GM03348 (cell line): ENCODE measurements around the gene PIGT.

ENCODE experiments used
- DNase-seq: peaks from one replicate; pipeline ENCODE4 v3.0.0; 2012; ENCODE audit warnings: low spot score

PIGT gene

GRCh38 chr20:45400346-45401031, 15.5 kb upstream of the PIGT start:
- DNase-seq = no peak

DNA sequence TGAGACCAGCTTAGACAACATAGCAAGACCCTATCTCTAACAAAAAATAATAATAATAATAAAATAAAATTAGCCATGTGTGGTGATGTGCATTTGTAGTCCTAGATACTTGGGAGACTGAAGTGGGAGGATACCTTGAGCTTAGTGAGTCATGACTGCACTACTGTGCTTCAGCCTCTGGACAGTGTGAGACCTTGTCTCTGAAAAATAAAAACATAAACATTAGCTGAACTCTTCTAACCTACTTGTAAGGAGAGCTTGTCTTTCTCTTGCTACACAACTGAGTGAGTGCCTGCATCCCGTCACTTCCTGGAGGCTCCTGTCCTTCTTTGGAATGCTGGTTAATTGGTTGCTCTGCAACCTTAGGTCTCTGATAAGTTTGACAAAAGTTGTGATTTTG, 13.0 kb upstream of the PIGT start:
- DNase-seq = no peak

GRCh38 chr20:45404438-45404837, 11.5 kb upstream of the PIGT start:
- no peak for DNase-seq

DNA sequence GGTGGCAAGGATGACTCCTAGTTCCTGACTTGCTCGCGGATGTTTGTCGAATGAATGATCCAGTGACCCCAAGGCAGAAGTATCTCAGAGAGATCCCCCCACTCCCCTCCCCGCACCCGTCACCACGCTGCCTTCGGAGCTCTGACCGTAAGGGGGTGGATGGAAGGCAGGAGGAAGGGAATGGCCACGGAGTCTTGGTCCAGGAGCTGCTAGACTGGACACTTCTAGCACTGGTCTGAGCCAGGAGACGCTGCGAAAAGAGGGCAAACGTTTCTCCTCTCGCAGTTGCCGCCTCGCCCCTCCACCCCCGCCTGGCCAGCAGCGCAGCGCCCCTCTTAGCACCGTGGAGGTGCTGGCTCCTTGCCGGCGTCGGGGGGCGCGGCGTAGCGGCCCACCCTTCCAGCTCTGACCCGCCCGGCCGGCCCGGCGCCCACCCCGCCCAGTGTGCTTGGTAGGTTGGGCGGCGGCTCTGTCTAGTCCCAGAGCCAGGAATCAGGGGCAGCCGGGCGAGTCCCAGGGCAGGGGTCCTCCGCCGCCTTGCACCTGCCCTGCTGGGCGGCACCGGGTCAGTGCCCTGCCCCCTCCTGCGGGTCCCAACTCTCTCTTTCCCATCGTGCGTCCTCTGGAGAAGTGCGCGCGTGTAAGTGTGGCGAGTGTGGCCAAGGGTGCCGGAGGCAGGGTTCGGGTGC, 10.2 kb upstream of the PIGT start:
- DNase-seq = peak; percentile 43

DNA sequence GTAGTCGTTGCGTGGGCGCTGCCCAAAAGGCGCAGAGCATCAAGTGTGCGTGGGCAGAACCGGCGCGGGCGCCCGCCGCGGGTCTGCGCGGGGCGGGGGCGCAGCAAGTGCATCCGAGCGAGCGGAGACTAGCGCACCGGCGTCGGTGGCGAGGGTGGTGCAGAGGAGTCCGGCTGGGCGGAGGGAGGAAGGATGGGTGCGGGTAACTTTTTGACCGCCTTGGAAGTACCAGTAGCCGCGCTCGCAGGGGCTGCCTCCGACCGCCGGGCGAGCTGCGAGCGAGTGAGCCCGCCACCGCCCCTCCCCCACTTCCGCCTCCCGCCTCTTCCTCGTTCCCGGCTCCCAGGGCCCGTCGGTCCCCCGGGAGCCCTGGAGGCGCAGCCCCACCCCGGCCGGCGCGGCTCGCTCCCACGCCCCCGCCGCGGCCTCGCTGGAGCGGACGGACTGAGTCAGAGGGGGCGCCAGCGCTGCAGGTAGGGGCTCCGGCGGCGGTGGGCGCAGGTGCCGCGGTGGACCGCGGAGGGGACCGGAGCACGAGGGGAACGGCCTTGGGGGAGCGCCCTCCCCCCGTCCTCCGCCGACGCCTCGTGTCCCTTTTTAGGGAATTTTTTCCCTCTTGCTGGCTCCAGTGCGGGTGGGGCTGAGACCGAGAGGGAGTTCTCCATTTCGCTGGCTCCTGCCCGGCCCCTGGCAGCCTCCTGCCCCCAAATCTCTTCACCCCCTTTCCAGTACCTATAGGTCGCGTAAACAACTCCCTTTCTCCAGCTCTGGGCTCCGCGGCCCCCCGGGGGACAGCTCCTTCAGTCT, 9.5 kb upstream of the PIGT start:
- peak; percentile 91 for DNase-seq

DNA sequence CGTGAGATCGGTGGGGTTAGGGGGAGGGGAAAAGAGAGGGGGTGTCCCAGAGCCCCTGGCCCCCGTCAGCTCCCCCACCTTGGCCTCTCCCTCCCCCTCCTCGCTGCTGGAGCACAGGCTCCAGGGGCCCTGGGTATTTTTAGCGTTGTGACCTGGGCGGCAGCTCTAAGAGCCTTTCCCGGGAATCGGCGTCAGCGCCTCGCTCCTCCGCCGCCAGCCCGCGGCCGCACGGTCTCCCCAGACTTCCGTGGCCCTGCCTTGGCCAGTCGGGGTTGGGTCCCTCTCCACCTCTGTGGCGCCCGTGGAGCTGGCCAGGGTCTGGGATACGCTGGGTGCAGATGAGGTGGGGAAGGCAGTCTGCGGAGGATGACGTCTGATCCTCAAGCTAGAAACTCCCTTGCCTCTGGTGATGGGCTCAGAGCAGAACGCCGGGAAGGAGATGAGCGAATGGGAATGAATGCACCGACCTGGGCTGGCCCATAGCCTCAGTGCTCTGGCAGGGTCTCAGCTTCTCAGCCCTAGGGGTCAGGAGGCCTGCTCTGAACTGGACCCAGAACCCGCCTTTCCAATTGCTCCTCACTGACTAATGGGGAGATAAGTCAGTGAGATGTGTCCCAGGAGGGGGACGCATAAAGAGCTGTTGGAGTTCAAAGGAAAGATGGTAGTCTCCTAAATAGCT, 8.7 kb upstream of the PIGT start:
- DNase-seq = peak; percentile 62

GRCh38 chr20:45407783-45408645, 7.9 kb upstream of the PIGT start, which contains the start of gene DBNDD2:
TSS of gene DBNDD2 (plus strand) at chr20:45408289. CDS start at chr20:45408468, 179 bp downstream.
- no peak for DNase-seq

DNA sequence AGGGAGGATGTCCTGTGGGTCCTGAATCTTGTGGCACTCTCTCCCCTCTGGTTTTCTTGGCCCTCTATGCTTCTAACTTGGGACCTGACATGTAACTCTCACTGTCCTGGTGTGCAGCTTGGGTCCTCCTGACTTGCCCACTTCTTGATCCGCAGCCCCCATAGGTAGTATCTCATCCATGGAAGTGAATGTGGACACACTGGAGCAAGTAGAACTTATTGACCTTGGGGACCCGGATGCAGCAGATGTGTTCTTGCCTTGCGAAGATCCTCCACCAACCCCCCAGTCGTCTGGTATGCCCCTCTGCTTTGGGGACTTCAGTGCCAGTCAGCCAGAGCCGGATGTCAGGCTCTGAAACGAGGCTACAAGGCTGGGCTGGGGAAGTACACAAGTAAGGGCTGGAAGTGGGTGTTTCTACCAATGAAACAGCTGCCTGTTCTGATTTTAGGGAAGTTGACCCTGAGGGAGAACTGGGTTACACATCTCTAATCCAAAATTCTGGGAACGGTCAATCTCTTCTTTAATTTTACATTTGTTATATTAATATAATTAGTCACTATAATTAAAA, 7.2 kb upstream of the PIGT start:
- no peak for DNase-seq

DNA sequence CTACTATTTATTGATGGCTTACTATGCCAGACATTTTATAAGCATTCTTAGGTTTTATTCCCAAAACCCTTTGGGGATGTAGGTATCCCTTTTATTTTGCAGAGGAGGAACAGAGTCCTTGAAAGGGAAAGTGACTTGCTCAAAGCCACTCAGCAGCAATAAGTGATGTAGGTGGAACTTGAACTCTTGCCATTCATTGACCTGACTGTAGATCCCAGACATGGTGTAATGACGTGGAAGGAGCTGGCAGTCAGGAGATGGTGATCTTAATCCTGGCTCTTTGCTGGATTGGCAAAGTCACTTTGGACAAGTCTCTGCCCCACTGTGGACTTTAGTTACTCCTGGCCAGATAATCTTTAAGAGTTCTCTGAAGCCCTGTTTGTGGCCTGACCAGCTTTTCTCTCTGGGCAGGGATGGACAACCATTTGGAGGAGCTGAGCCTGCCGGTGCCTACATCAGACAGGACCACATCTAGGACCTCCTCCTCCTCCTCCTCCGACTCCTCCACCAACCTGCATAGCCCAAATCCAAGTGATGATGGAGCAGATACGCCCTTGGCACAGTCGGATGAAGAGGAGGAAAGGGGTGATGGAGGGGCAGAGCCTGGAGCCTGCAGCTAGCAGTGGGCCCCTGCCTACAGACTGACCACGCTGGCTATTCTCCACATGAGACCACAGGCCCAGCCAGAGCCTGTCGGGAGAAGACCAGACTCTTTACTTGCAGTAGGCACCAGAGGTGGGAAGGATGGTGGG, 6.2 kb upstream of the PIGT start:
- no peak for DNase-seq

DNA sequence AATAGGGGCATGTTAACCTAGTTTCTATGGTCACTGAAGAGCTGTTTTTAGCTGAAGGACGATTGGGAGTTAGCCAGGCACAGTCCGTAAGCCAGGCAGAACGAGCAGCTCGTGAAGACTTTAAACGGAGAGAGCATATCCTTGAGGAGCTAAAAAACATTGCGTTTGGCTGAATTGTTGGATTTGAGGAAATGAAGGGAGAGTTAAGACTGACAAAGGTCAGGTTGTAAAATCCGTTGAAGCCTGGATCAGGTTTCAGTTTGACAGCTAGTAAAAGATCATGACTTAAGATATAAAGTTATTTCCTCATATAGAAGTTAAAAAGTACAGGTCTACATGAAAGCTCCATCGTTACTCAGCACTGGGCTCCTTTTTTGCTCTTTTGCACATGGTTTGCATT, 5.1 kb upstream of the PIGT start:
- no peak for DNase-seq

DNA sequence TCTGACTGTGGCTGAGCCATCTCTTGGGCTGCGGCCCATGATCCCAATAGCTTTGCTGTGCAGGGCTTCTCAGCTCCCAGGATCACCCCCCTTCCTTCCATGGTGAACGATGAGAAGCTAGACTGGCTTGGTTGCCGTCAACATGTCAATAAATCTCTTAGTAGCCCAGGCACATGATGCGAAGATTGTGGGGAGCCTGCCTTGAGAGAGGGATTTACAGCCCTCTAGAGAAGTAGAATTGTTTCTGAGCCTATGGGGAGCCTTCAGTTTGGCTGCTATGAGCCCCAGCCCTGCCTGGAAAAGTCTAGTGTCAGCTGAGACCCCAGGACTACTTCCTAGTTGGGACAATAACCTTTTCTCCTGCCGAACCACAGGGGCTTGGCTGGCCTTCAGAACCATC, 3.3 kb upstream of the PIGT start:
- no peak for DNase-seq

DNA sequence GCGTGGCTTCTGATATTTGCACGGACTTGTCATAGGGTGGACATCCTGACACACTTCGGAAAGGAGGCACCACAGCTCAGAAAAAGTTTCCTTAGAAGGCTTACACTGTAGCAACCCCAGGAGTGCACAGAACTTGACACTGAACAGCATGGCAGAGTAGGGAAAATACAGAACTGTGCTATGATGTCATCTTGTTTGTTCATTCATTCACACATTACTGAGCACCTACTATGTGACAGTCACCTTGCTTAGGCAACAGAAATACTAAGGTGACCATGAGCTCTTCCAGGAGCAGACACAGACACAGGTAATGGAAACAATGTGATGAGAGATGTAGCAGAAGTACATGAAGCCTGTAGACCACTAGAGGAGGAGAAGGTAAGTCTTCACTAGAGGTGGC, 2.5 kb upstream of the PIGT start:
- no peak for DNase-seq

DNA sequence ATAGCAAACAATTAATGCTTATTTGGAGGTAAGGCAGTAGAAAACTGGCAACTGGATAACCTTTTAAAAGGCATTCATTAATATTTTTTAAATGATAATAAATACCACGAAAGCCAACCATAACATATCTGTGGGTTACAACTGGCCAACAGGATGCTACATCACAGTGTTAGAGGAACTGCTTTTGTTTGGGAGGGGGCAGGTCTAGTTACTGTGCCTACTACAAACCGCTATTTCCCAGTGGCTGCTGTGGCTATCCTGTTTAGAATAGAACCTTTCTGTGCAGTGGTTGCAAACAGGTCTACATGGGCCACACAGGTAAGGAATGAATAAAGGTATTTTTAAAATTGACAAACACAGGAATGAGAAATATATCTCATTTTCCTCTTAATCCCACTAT, 976 bp downstream of the PIGT start:
- DNase-seq = no peak

- DNase-seq = peak; percentile 85
Measured at GRCh38 chr20:45419188-45420091, 3.5 kb downstream of the PIGT start.

- no peak for DNase-seq
Measured at GRCh38 chr20:45420125-45420524, 4.2 kb downstream of the PIGT start.

GRCh38 chr20:45423700-45424099, 7.8 kb downstream of the PIGT start:
- no peak for DNase-seq

- DNase-seq = no peak
Measured at GRCh38 chr20:45425561-45425960, 9.6 kb downstream of the PIGT start.

DNA sequence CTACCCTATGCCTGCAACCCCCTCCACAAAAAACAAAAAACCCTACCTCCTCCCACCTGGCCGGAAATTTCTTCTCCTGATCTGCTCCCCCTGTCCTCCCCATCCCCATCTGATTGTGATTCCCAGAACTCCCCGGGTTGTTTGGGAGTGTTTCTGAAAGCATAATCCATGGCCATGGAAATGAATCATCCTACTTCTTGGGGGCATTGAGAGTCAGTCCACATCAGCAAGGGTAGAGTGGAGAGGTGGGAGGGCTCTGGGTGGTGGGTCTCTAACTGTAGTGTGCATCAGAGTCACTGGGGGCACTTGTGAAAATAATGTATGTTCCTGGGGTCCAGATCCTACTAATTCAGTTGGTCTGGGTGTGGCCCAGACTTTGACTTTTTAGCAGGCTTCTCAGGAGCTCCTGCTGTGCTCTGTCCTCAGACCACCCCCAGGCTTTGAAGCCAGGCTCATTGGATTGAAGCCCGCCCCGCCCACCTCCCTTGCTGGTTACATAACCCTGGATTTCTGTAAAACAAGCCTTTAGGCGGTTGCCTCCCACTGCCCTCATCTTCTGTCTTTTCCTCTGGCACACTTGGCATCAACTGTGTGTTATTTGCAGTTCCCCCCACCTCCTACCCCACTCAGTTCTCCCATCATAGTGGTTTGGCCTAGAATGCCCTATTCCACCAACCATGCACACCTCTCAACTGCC, 10.5 kb downstream of the PIGT start:
- no peak for DNase-seq
